ENCODE data around the gene SLC13A2. TPM values are rescaled to one million over a fixed set of nuclear protein-coding genes. Genes with fewer than 3 reads are reported as not detected.
"Not testable (repeated sequence)": the region's sequence is repeated elsewhere in the genome, so short reads cannot be mapped to it uniquely, and the experiment has no call there.

SLC13A2 gene
- total RNA-seq, 2 donors from 2014 or later = not detected

GRCh38 chr17:28449859-28450258 is 23.6 kb upstream of the SLC13A2 start:
- TF ChIP-seq, protein P1, sequence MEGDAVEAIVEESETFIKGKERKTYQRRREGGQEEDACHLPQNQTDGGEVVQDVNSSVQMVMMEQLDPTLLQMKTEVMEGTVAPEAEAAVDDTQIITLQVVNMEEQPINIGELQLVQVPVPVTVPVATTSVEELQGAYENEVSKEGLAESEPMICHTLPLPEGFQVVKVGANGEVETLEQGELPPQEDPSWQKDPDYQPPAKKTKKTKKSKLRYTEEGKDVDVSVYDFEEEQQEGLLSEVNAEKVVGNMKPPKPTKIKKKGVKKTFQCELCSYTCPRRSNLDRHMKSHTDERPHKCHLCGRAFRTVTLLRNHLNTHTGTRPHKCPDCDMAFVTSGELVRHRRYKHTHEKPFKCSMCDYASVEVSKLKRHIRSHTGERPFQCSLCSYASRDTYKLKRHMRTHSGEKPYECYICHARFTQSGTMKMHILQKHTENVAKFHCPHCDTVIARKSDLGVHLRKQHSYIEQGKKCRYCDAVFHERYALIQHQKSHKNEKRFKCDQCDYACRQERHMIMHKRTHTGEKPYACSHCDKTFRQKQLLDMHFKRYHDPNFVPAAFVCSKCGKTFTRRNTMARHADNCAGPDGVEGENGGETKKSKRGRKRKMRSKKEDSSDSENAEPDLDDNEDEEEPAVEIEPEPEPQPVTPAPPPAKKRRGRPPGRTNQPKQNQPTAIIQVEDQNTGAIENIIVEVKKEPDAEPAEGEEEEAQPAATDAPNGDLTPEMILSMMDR (conservative IDR thresholded peaks at IDR 0.05) = no peak
- Histone ChIP-seq H3K27me3 (ENCODE audit: control insufficient read depth, insufficient read depth, low read length, poor library complexity, severe bottlenecking) (no peaks in the 10 kb centered on the region), H3K27ac (ENCODE audit: low read depth, low read length) (no peak overlapping the region), H3K4me1 (ENCODE audit: control insufficient read depth, insufficient read depth, low read length) (no peaks in the 10 kb centered on the region), H3K4me3 (ENCODE audit: low read length) (no peak overlapping the region), H3K36me3 (ENCODE audit: control insufficient read depth, insufficient read depth, low read length) (no peaks in the 10 kb centered on the region), H3K9ac (ENCODE audit: extremely low read depth, low read length, poor library complexity, severe bottlenecking) (no peak overlapping the region), H3K9me3 (ENCODE audit: control insufficient read depth, low read length) (peaks cover 11% of the 10 kb centered on the region)
- Mint-ChIP-seq H3K4me1 (no peaks in the 10 kb centered on the region), H3K4me3 (no peak overlapping the region), H3K36me3 (ENCODE audit: low read depth) (no peaks in the 10 kb centered on the region), H3K9me3 (peaks cover 9% of the 10 kb centered on the region), H3K27ac (no peak overlapping the region), H3K27me3 (ENCODE audit: insufficient read depth) (peaks cover 43% of the 10 kb centered on the region)
- DNase-seq = no peak
- WGBS, 2 experiments (ENCODE audit: insufficient coverage in 1 of 2, insufficient read length in 1 of 2) = 100% methylated on average over 1 of the region's 1 CpG; no CpG with 5 or more reads in 1 of the 2 experiments

- Mint-ChIP-seq H3K36me3 (ENCODE audit: low read depth) (no peaks in the 10 kb centered on the region), H3K27ac (no peak overlapping the region), H3K27me3 (ENCODE audit: insufficient read depth) (peaks cover 21% of the 10 kb centered on the region), H3K4me3 (no peak overlapping the region), H3K9me3 (peaks cover 25% of the 10 kb centered on the region), H3K4me1 (no peaks in the 10 kb centered on the region)
- WGBS, 2 experiments (ENCODE audit: insufficient coverage in 1 of 2, insufficient read length in 1 of 2) = 94% methylated on average over 4 of the region's 6 CpGs; no CpG with 5 or more reads in 1 of the 2 experiments
- no peak overlapping the region for H3K27ac ChIP-seq (ENCODE audit: low read depth, low read length)
- no peak overlapping the region for H3K4me3 ChIP-seq (ENCODE audit: low read length)
- H3K4me1 ChIP-seq (ENCODE audit: control insufficient read depth, insufficient read depth, low read length) = no peaks in the 10 kb centered on the region
- TF ChIP-seq, protein P1 (conservative IDR thresholded peaks at IDR 0.05) = no peak
- no peaks in the 10 kb centered on the region for H3K36me3 ChIP-seq (ENCODE audit: control insufficient read depth, insufficient read depth, low read length)
- no peak for DNase-seq
- peaks cover 9% of the 10 kb centered on the region for H3K9me3 ChIP-seq (ENCODE audit: control insufficient read depth, low read length)
- H3K9ac ChIP-seq (ENCODE audit: extremely low read depth, low read length, poor library complexity, severe bottlenecking) = no peak overlapping the region
- H3K27me3 ChIP-seq (ENCODE audit: control insufficient read depth, insufficient read depth, low read length, poor library complexity, severe bottlenecking) = peaks cover 13% of the 10 kb centered on the region
Observed at GRCh38 chr17:28457890-28458289, 15.6 kb upstream of the SLC13A2 start.

DNA sequence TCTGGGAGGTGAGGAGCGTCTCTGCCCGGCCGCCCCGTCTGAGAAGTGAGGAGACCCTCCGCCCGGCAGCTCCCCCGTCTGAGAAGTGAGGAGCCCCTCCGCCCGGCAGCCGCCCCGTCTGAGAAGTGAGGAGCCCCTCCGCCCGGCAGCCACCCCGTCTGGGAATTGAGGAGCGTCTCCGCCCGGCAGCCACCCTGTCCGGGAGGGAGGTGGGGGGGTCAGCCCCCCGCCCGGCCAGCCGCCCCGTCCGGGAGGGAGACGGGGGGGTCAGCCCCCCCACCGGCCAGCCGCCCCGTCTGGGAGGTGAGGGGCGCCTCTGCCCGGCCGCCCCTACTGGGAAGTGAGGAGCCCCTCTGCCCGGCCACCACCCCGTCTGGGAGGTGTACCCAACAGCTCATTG is 14.6 kb upstream of the SLC13A2 start:
- H3K4me1 ChIP-seq (ENCODE audit: control insufficient read depth, insufficient read depth, low read length); H3K4me1 Mint-ChIP-seq; H3K9me3 ChIP-seq (ENCODE audit: control insufficient read depth, low read length); H3K9ac ChIP-seq (ENCODE audit: extremely low read depth, low read length, poor library complexity, severe bottlenecking); DNase-seq; H3K27ac Mint-ChIP-seq; H3K4me3 ChIP-seq (ENCODE audit: low read length); H3K4me3 Mint-ChIP-seq; H3K27ac ChIP-seq (ENCODE audit: low read depth, low read length); H3K36me3 ChIP-seq (ENCODE audit: control insufficient read depth, insufficient read depth, low read length); H3K36me3 Mint-ChIP-seq (ENCODE audit: low read depth): not testable (repeated sequence)
- H3K27me3 Mint-ChIP-seq (ENCODE audit: insufficient read depth) = peaks cover 28% of the 10 kb centered on the region
- H3K9me3 Mint-ChIP-seq = peaks cover 25% of the 10 kb centered on the region
- WGBS, 2 experiments (ENCODE audit: insufficient coverage in 1 of 2, insufficient read length in 1 of 2) = 95 to 99% methylated on average over 14 to 24 of the region's 32 CpGs
- H3K27me3 ChIP-seq (ENCODE audit: control insufficient read depth, insufficient read depth, low read length, poor library complexity, severe bottlenecking) = peaks cover 23% of the 10 kb centered on the region

- Mint-ChIP-seq H3K9me3 (peaks cover 23% of the 10 kb centered on the region), H3K4me3 (no peak overlapping the region), H3K27ac (no peak overlapping the region), H3K27me3 (ENCODE audit: insufficient read depth) (peaks cover 47% of the 10 kb centered on the region), H3K4me1 (peaks cover 5% of the 10 kb centered on the region), H3K36me3 (ENCODE audit: low read depth) (no peaks in the 10 kb centered on the region)
- no peak for DNase-seq
- no peak overlapping the region for H3K9ac ChIP-seq (ENCODE audit: extremely low read depth, low read length, poor library complexity, severe bottlenecking)
- peaks cover 5% of the 10 kb centered on the region for H3K9me3 ChIP-seq (ENCODE audit: control insufficient read depth, low read length)
- WGBS, 2 experiments (ENCODE audit: insufficient coverage in 1 of 2, insufficient read length in 1 of 2) = 95 to 98% methylated on average over 5 to 10 of the region's 10 CpGs
- peaks cover 5% of the 10 kb centered on the region for H3K4me1 ChIP-seq (ENCODE audit: control insufficient read depth, insufficient read depth, low read length)
- no peaks in the 10 kb centered on the region for H3K36me3 ChIP-seq (ENCODE audit: control insufficient read depth, insufficient read depth, low read length)
- peaks cover 43% of the 10 kb centered on the region for H3K27me3 ChIP-seq (ENCODE audit: control insufficient read depth, insufficient read depth, low read length, poor library complexity, severe bottlenecking)
- H3K27ac ChIP-seq (ENCODE audit: low read depth, low read length) = no peak overlapping the region
- no peak overlapping the region for H3K4me3 ChIP-seq (ENCODE audit: low read length)
- TF ChIP-seq, protein P1 (conservative IDR thresholded peaks at IDR 0.05) = no peak
Observed at GRCh38 chr17:28460901-28461300, 12.5 kb upstream of the SLC13A2 start.

Measured in endodermal cell (in vitro differentiated cells).